HL-60 (cell line): ENCODE data around the gene TMUB2.

Experiments
- SPI1 ChIP-seq: IDR thresholded peaks from 2 replicates; pipeline ENCODE4 v1.6.1; 2012; ENCODE audit warnings: low read depth, mild to moderate bottlenecking, borderline replicate concordance
- TF ChIP-seq, protein P1 (sequence below): IDR thresholded peaks from one replicate; pipeline ENCODE4 v1.5.1; 2011; ENCODE audit warnings: low read length, control low read depth, inconsistent platforms; ENCODE audit not compliant: insufficient read depth

DNA sequence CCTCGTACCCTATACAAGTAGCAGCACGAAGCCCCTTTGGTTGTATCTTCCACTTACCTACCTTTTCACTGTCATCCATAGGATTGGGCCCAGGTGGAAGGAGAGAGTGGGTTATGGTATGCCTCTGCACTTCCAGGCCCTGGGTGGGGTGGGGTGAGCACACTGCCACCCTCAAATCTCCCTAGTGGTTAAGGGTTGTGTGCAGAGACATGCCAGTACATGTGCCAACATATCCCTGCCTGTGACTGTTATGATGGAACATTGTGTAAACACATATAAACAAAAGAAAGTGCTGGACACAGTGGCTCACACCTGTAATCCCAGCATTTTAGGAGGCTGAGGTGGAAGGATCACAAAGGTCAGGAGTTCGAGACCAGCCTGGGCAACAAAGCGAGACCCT, 33.9 kb upstream of the TMUB2 start:
- TF ChIP-seq, protein P1, sequence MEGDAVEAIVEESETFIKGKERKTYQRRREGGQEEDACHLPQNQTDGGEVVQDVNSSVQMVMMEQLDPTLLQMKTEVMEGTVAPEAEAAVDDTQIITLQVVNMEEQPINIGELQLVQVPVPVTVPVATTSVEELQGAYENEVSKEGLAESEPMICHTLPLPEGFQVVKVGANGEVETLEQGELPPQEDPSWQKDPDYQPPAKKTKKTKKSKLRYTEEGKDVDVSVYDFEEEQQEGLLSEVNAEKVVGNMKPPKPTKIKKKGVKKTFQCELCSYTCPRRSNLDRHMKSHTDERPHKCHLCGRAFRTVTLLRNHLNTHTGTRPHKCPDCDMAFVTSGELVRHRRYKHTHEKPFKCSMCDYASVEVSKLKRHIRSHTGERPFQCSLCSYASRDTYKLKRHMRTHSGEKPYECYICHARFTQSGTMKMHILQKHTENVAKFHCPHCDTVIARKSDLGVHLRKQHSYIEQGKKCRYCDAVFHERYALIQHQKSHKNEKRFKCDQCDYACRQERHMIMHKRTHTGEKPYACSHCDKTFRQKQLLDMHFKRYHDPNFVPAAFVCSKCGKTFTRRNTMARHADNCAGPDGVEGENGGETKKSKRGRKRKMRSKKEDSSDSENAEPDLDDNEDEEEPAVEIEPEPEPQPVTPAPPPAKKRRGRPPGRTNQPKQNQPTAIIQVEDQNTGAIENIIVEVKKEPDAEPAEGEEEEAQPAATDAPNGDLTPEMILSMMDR: no peak
- no peak for TF ChIP-seq SPI1
